Cardiac muscle cell (in vitro differentiated cells and primary cell): ENCODE measurements around the gene TTC1. TPM values are rescaled to one million over a fixed set of nuclear protein-coding genes. Genes with fewer than 3 reads are reported as not detected.

Source experiments
- DNase-seq, 2 donors: peaks; one replicate each; pipeline versions ENCODE4 v3.0.0 to v3.0.0-alpha.2; 2010 to 2017; ENCODE audit warnings: low read depth in 1 of 2, low spot score in 1 of 2
- H3K27ac ChIP-seq: fragments of 200-600 bp; sonication (generic); 2 replicates; pipeline ENCODE4 v1.5.1; 2016
- H3K27me3 ChIP-seq: fragments of 200-600 bp; sonication (generic); 2 replicates; pipeline ENCODE4 v1.6.0; 2016; ENCODE audit warnings: control low read depth
- H3K36me3 ChIP-seq: fragments of 200-600 bp; sonication (generic); 2 replicates; pipeline ENCODE4 v1.5.1; 2016; ENCODE audit warnings: control low read depth
- H3K4me1 ChIP-seq: fragments of 200-600 bp; sonication (generic); 2 replicates; pipeline ENCODE4 v1.8.1; 2017; ENCODE audit warnings: low read depth, mild to moderate bottlenecking, mixed run types
- H3K4me3 ChIP-seq: fragments of 200-600 bp; sonication (generic); 2 replicates; pipeline ENCODE4 v1.5.1; 2016; ENCODE audit warnings: mild to moderate bottlenecking
- H3K9me3 ChIP-seq: fragments of 200-600 bp; sonication (generic); 2 replicates; pipeline ENCODE4 v1.5.1; 2017; ENCODE audit warnings: low read depth, mild to moderate bottlenecking, control low read depth
- CTCF ChIP-seq: IDR thresholded peaks from 2 replicates; pipeline ENCODE4 v1.5.1; 2012; ENCODE audit warnings: low read depth, mild to moderate bottlenecking, low read length
- polyA plus RNA-seq: library from polyadenylated mRNA; unstranded; fragments of >200 nt; fragmentation: Nextera tagmentation; extraction: Ambion mirVana; gene quantifications from 2 replicates; pipeline ENCODE4 v1.2.1, GENCODE V29; 2016
- total RNA-seq: library from RNA; depleted of rRNA; stranded (reverse); fragments of >200 nt; gene quantifications from 2 replicates; pipeline ENCODE4 v1.2.3, GENCODE V29; 2016

TTC1 gene
- total and polyA plus RNA-seq, 2 experiments from 2014 or later: 28.1 to 54.6 TPM

- no peak overlapping the region for H3K27ac ChIP-seq
- no peaks in the 10 kb centered on the region for H3K36me3 ChIP-seq
- H3K27me3 ChIP-seq: peaks cover 61% of the 10 kb centered on the region
- no peak for TF ChIP-seq CTCF
- no peaks in the 10 kb centered on the region for H3K4me1 ChIP-seq
- H3K9me3 ChIP-seq: no peaks in the 10 kb centered on the region
- DNase-seq: no peak
- peak overlapping the region; percentile 33 for H3K4me3 ChIP-seq
These were observed 36.2 kb upstream of the TTC1 start for GRCh38 chr5:159972538-159973362.

GRCh38 chr5:159975462-159976019 lies 33.4 kb upstream of the TTC1 start:
- Histone ChIP-seq H3K27ac (no peak overlapping the region), H3K27me3 (peaks cover 34% of the 10 kb centered on the region), H3K36me3 (no peaks in the 10 kb centered on the region), H3K9me3 (no peaks in the 10 kb centered on the region), H3K4me1 (no peaks in the 10 kb centered on the region), H3K4me3 (no peak overlapping the region)
- TF ChIP-seq CTCF: peak; percentile 62
- DNase-seq: peak in 1 of 2 donors; percentile 94

- H3K36me3 ChIP-seq: no peaks in the 10 kb centered on the region
- no peaks in the 10 kb centered on the region for H3K9me3 ChIP-seq
- H3K4me1 ChIP-seq: no peaks in the 10 kb centered on the region
- DNase-seq: no peak
- TF ChIP-seq CTCF: no peak
- peaks cover 20% of the 10 kb centered on the region for H3K27me3 ChIP-seq
- no peak overlapping the region for H3K27ac ChIP-seq
- no peak overlapping the region for H3K4me3 ChIP-seq
These were observed 32.0 kb upstream of the TTC1 start for GRCh38 chr5:159976921-159977320.

- no peaks in the 10 kb centered on the region for H3K9me3 ChIP-seq
- no peak overlapping the region for H3K4me3 ChIP-seq
- no peaks in the 10 kb centered on the region for H3K36me3 ChIP-seq
- no peaks in the 10 kb centered on the region for H3K4me1 ChIP-seq
- no peak for TF ChIP-seq CTCF
- peaks cover 5% of the 10 kb centered on the region for H3K27me3 ChIP-seq
- H3K27ac ChIP-seq: no peak overlapping the region
- no peak for DNase-seq
These were observed 30.6 kb upstream of the TTC1 start for GRCh38 chr5:159978358-159978757.

GRCh38 chr5:159982421-159983173 lies 26.3 kb upstream of the TTC1 start:
- Histone ChIP-seq H3K27me3 (peaks cover 27% of the 10 kb centered on the region), H3K4me1 (no peaks in the 10 kb centered on the region), H3K9me3 (no peaks in the 10 kb centered on the region), H3K27ac (no peak overlapping the region), H3K4me3 (no peak overlapping the region), H3K36me3 (no peaks in the 10 kb centered on the region)
- no peak for DNase-seq
- no peak for TF ChIP-seq CTCF
